B cell (primary cell): ENCODE data around the gene NAPG. TPM values are rescaled to one million over a fixed set of nuclear protein-coding genes. Genes with fewer than 3 reads are reported as not detected.

Experiments used
- ATAC-seq: fragments of 200-7000 bp; cut with Tn5 transposase; one replicate; pipeline ENCODE4 v1.10.0; 2021; ENCODE audit warnings: low read depth, mild to moderate bottlenecking, moderate number of reproducible peaks, moderate library complexity
- CTCF ChIA-PET: fragments of 350-600 bp; sonication (Branson Sonifier 250); formaldehyde crosslinking; loops from one replicate; lab custom pipeline; 2021; ENCODE audit warnings: antibody characterized with exemption, inconsistent platforms; lab: Charles Lee
- POLR2A ChIA-PET: fragments of 350-600 bp; sonication (Branson Sonifier 250); formaldehyde crosslinking; loops from one replicate; lab custom pipeline; 2021; ENCODE audit warnings: antibody characterized with exemption; lab: Charles Lee
- DNase-seq: peaks from one replicate; pipeline ENCODE4 v3.0.0; 2013
- H2AFZ ChIP-seq: 2 replicates; pipeline ENCODE4 v1.6.1; 2012; ENCODE audit warnings: mild to moderate bottlenecking, low read depth, low read length; ENCODE audit not compliant: insufficient read depth, poor library complexity, severe bottlenecking
- H3K27ac ChIP-seq, 2 donors: 1 replicate in 1 of 2; 2 replicates in 1 of 2; pipeline ENCODE4 v1.5.1; 2012 to 2013; ENCODE audit warnings: low read length in 2 of 2, mild to moderate bottlenecking in 2 of 2, moderate library complexity in 1 of 2
- H3K27me3 ChIP-seq, 4 experiments: fragments of 200-600 bp in 1 of 4; sonication (generic) in 1 of 4; replicated peaks in 1 of 4; 1 replicate in 2 of 4; 2 replicates in 2 of 4; pipeline versions ENCODE4 v1.6.1 to v1.7.0; 2013 to 2016; ENCODE audit warnings: low read length in 3 of 4, mild to moderate bottlenecking in 2 of 4, mixed read lengths in 1 of 4, moderate library complexity in 1 of 4; ENCODE audit not compliant: insufficient read depth in 4 of 4, control insufficient read depth in 3 of 4; ENCODE audit errors: control extremely low read depth in 1 of 4
- H3K36me3 ChIP-seq, 2 experiments: replicated peaks in 1 of 2; 1 replicate in 1 of 2; 2 replicates in 1 of 2; pipeline versions ENCODE4 v1.6.1 to v1.7.1; 2013; ENCODE audit warnings: low read length in 1 of 2; ENCODE audit not compliant: insufficient read depth in 2 of 2, control insufficient read depth in 1 of 2; ENCODE audit errors: control extremely low read depth in 1 of 2, extremely low read depth in 1 of 2
- H3K4me1 ChIP-seq, 2 donors: fragments of 200-600 bp in 1 of 2; sonication (generic) in 1 of 2; 1 replicate in 1 of 2; 2 replicates in 1 of 2; pipeline versions ENCODE4 v1.5.1 to v1.6.1; 2013 to 2017; ENCODE audit warnings: low read length in 2 of 2; ENCODE audit not compliant: control insufficient read depth in 2 of 2, insufficient read depth in 2 of 2
- H3K4me2 ChIP-seq: replicated peaks from 2 replicates; pipeline ENCODE3; 2012; ENCODE audit warnings: mild to moderate bottlenecking, low read depth, low read length; ENCODE audit not compliant: poor library complexity, severe bottlenecking
- H3K4me3 ChIP-seq, 5 experiments: fragments of 200-600 bp in 1 of 5; sonication (generic) in 1 of 5; 1 replicate in 3 of 5; 2 replicates in 2 of 5; pipeline versions ENCODE4 v1.5.1 to v1.7.0; 2011 to 2016; ENCODE audit warnings: low read length in 4 of 5, mild to moderate bottlenecking in 4 of 5, low read depth in 2 of 5, control low read depth in 1 of 5, moderate library complexity in 1 of 5; ENCODE audit not compliant: insufficient read depth in 1 of 5; ENCODE audit errors: control extremely low read depth in 1 of 5, extremely low read depth in 1 of 5
- H3K79me2 ChIP-seq: fragments of 200-600 bp; sonication (generic); one replicate; pipeline ENCODE4 v1.6.0; 2016; ENCODE audit warnings: low read length; ENCODE audit not compliant: control insufficient read depth, insufficient read depth
- H3K9ac ChIP-seq: fragments of 200-600 bp; sonication (generic); 2 replicates; pipeline ENCODE4 v1.6.1; 2017; ENCODE audit warnings: mild to moderate bottlenecking, low read length, moderate library complexity
- H3K9me3 ChIP-seq, 3 donors: one replicate each; pipeline versions ENCODE4 v1.6.1 to v1.7.1; 2013; ENCODE audit warnings: low read length in 2 of 3; ENCODE audit not compliant: control insufficient read depth in 2 of 3, insufficient read depth in 1 of 3; ENCODE audit errors: control extremely low read depth in 1 of 3
- H4K20me1 ChIP-seq: 2 replicates; pipeline ENCODE4 v1.6.0; 2012; ENCODE audit warnings: mild to moderate bottlenecking, low read length; ENCODE audit not compliant: insufficient read depth, control insufficient read depth, poor library complexity, severe bottlenecking
- H3K27ac Mint-ChIP-seq: one replicate; pipeline ENCODE4 v1.8.0; 2021; ENCODE audit warnings: mixed read lengths
- H3K27me3 Mint-ChIP-seq: one replicate; pipeline ENCODE4 v1.8.0; 2021; ENCODE audit warnings: mixed read lengths
- H3K4me1 Mint-ChIP-seq: one replicate; pipeline ENCODE4 v1.8.0; 2021; ENCODE audit warnings: mixed read lengths
- H3K4me3 Mint-ChIP-seq: one replicate; pipeline ENCODE4 v1.8.0; 2021; ENCODE audit warnings: mixed read lengths
- H3K9me3 Mint-ChIP-seq: one replicate; pipeline ENCODE4 v1.8.0; 2022; ENCODE audit warnings: mixed read lengths; ENCODE audit not compliant: insufficient read depth
- EZH2 ChIP-seq: IDR thresholded peaks from 2 replicates; pipeline ENCODE4 v1.6.1; 2012; ENCODE audit warnings: borderline replicate concordance, low read depth, mild to moderate bottlenecking, moderate library complexity, low read length; ENCODE audit not compliant: insufficient read depth, poor library complexity, severe bottlenecking
- WGBS: methylation state at CpG from one replicate; pipeline ENCODE4 v1.1.5; 2013; ENCODE audit warnings: missing lambda C conversion rate; ENCODE audit not compliant: insufficient coverage; 5-methylcytosine and 5-hydroxymethylcytosine counted together
- intact Hi-C: fragments of 100-400 bp; cut with micrococcal nuclease; formaldehyde crosslinking; loops from one replicate; pipeline ENCODE4 v1.10.0; 2022
- polyA plus RNA-seq: library from polyadenylated mRNA; depleted of rRNA; stranded (reverse); fragments of >200 nt; gene quantifications from 2 replicates; pipeline ENCODE4 v1.2.3, GENCODE V29; 2012
- total RNA-seq, 2 donors: library from RNA; stranded (reverse); fragments of 120-200 nt in 1 of 2; gene quantifications; 1 replicate in 1 of 2; 2 replicates in 1 of 2; pipeline versions ENCODE4 v1.2.3 to v1.2.4, GENCODE V29; 2013 to 2022
- TF ChIP-seq, protein P1 (sequence below): fragments of 200-600 bp; IDR thresholded peaks from one replicate; pipeline ENCODE4 v1.8.0; 2022; ENCODE audit warnings: antibody characterized with exemption, mild to moderate bottlenecking

The NAPG gene
- total and polyA plus RNA-seq, 2 donors (not counting 1 experiment from before 2014, with no cell fraction given): 9.4 to 31.8 TPM

DNA sequence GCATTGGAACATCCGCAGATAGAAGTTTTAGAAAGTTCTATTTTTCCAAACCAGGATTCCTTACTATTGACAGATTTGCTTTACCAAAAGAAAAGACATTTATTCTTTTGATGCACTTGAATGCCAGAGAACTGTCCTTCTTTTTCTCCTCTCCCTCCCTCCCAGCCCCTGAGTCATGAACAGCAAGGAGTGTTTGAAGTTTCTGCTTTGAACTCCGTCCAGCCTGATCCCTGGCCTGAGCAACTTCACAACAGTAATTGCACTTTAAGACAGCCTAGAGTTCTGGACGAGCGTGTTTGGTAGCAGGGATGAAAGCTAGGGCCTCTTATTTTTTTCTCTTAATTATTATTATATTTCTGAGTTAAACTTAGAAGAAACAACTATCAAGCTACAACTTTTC, 37.8 kb upstream of the NAPG start:
- no peaks in the 10 kb centered on the region for H3K9me3 Mint-ChIP-seq
- H3K4me1 ChIP-seq: peaks cover 33 to 39% of the 10 kb centered on the region in 2 donors
- DNase-seq (no peak), ATAC-seq (no peak)
- H3K4me3 ChIP-seq: no peak overlapping the region
- no CpG with 5 or more reads among the region's 4 CpGs for WGBS
- H3K27me3 Mint-ChIP-seq: no peaks in the 10 kb centered on the region
- H3K79me2 ChIP-seq: no peaks in the 10 kb centered on the region
- H3K4me2 ChIP-seq: no peak overlapping the region
- H3K4me1 Mint-ChIP-seq: peaks cover 42% of the 10 kb centered on the region
- POLR2A ChIA-PET: no interaction called here
- intact Hi-C loops: no loop called here
- H3K4me3 Mint-ChIP-seq: no peak overlapping the region
- H3K9me3 ChIP-seq: no peaks in the 10 kb centered on the region
- H4K20me1 ChIP-seq: no peaks in the 10 kb centered on the region
- no peak overlapping the region for H2AFZ ChIP-seq
- H3K9ac ChIP-seq: no peak overlapping the region
- CTCF ChIA-PET: interaction anchor here (0.6 to 1.1 kb wide), 3 partner anchors 22 to 516 kb away, joined by 3 read pairs; no protein-coding TSS in a partner anchor
- TF ChIP-seq, protein P1, sequence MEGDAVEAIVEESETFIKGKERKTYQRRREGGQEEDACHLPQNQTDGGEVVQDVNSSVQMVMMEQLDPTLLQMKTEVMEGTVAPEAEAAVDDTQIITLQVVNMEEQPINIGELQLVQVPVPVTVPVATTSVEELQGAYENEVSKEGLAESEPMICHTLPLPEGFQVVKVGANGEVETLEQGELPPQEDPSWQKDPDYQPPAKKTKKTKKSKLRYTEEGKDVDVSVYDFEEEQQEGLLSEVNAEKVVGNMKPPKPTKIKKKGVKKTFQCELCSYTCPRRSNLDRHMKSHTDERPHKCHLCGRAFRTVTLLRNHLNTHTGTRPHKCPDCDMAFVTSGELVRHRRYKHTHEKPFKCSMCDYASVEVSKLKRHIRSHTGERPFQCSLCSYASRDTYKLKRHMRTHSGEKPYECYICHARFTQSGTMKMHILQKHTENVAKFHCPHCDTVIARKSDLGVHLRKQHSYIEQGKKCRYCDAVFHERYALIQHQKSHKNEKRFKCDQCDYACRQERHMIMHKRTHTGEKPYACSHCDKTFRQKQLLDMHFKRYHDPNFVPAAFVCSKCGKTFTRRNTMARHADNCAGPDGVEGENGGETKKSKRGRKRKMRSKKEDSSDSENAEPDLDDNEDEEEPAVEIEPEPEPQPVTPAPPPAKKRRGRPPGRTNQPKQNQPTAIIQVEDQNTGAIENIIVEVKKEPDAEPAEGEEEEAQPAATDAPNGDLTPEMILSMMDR: no peak
- no peak for TF ChIP-seq EZH2
- no peaks in the 10 kb centered on the region for H3K36me3 ChIP-seq
- no peak overlapping the region for H3K27ac ChIP-seq
- H3K27ac Mint-ChIP-seq: no peak overlapping the region
- no peaks in the 10 kb centered on the region for H3K27me3 ChIP-seq

DNA sequence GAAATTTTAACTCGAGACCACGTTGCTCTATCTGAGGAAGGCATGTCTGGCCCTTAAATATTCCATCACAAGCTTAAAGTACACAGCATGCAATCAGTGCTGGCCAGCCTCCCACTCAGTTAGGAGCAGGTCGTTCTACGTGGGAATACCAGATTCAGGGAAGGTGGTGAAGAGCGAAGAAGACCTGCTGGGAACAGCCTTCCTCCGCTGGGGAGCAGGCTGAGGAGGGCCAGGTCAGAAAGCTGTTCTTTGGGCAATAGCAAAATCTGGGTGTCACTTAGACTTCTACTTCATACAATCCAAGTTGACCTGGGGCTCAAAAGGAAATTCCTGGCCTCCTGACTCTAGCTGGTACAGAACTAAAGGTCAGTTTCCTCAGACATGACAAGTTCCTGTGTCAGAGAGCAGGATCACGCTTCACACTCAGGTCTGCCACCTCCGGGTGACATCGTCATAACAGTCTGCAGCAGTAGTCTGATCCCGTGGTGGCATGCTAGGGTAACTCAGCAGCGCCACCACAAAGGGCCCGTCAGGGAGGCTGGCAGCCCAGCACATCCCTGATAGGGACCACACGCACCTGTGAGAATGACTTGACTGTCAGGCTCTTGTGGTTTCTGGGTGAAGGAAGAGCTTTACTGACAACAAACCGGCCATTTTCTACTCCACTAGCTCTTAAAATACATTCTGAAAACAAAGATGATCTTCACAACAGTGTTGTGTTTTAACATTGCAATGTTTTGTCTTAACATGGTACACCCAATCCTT, 35.2 kb upstream of the NAPG start:
- H3K4me3 Mint-ChIP-seq: no peak overlapping the region
- peak; percentile 90 for DNase-seq
- H3K4me3 ChIP-seq: no peak overlapping the region
- H3K36me3 ChIP-seq: no peaks in the 10 kb centered on the region
- intact Hi-C loops: loop anchor here (1.0 to 10.0 kb wide), 4 partner anchors 35 to 519 kb away; no protein-coding TSS in a partner anchor
- H3K27ac ChIP-seq: peak overlapping the region; percentile 3 to 60
- no peaks in the 10 kb centered on the region for H3K9me3 ChIP-seq
- ATAC-seq: peak; percentile 100
- TF ChIP-seq, protein P1: peak; percentile 75
- no peak for TF ChIP-seq EZH2
- peaks cover 2% of the 10 kb centered on the region for H3K27me3 Mint-ChIP-seq
- H3K4me1 Mint-ChIP-seq: peaks cover 32% of the 10 kb centered on the region
- ChIA-PET CTCF (interaction anchor here (0.6 to 4.0 kb wide), 18 partner anchors 9 to 520 kb away, joined by 3 to 57 read pairs (median 3); no protein-coding TSS in a partner anchor), POLR2A (interaction anchor here (1.0 kb wide), 1 partner anchor 204 kb away, joined by 3 read pairs; no protein-coding TSS in a partner anchor)
- peaks cover 23 to 28% of the 10 kb centered on the region in 2 donors for H3K4me1 ChIP-seq
- peak overlapping the region; percentile 88 for H3K27ac Mint-ChIP-seq
- H3K4me2 ChIP-seq: peak overlapping the region; percentile 35
- no peaks in the 10 kb centered on the region for H3K27me3 ChIP-seq
- no peaks in the 10 kb centered on the region for H4K20me1 ChIP-seq
- WGBS: 38% methylated on average over 12 of the region's 14 CpGs
- no peak overlapping the region for H3K9ac ChIP-seq
- no peaks in the 10 kb centered on the region for H3K9me3 Mint-ChIP-seq
- no peaks in the 10 kb centered on the region for H3K79me2 ChIP-seq
- peak overlapping the region; percentile 43 for H2AFZ ChIP-seq
